Prostate gland (tissue), 2 donors: ENCODE data around the gene ERMP1. TPM values are rescaled to one million over a fixed set of nuclear protein-coding genes. Genes with fewer than 3 reads are reported as not detected.

ENCODE experiments used
- DNase-seq: peaks from one replicate; pipeline ENCODE4 v3.0.0-alpha.2; 2019; ENCODE audit warnings: low spot score
- H3K27ac ChIP-seq, 2 donors: fragments of 200-600 bp; sonication (generic); 2 replicates each; pipeline ENCODE4 v1.5.1; 2017 to 2019
- H3K27me3 ChIP-seq: fragments of 200-600 bp; sonication (generic); replicated peaks from 2 replicates; pipeline ENCODE4 v1.5.1; 2019; ENCODE audit not compliant: insufficient read depth
- H3K36me3 ChIP-seq, 2 donors: fragments of 200-600 bp; sonication (generic); 1 replicate in 1 of 2; 2 replicates in 1 of 2; pipeline versions ENCODE4 v1.5.1 to v1.8.1; 2017 to 2019
- H3K4me1 ChIP-seq: fragments of 200-600 bp; sonication (generic); replicated peaks from 2 replicates; pipeline ENCODE4 v1.5.1; 2019
- H3K4me3 ChIP-seq, 2 donors: fragments of 200-600 bp; sonication (generic); 2 replicates each; pipeline ENCODE4 v1.5.1; 2017 to 2019
- H3K9me3 ChIP-seq: fragments of 200-600 bp; sonication (generic); 2 replicates; pipeline ENCODE4 v1.5.1; 2017
- POLR2A ChIP-seq: fragments of 450-650 bp; IDR thresholded peaks from one replicate; pipeline ENCODE4 v1.6.1; 2016; ENCODE audit warnings: antibody characterized with exemption, mild to moderate bottlenecking
- POLR2AphosphoS5 ChIP-seq: sonication (generic); formaldehyde crosslinking; IDR thresholded peaks from one replicate; pipeline ENCODE4 v1.6.1; 2017; ENCODE audit warnings: antibody characterized with exemption
- WGBS: methylation state at CpG from one replicate; pipeline ENCODE4 v1.1.5; 2018; 5-methylcytosine and 5-hydroxymethylcytosine counted together
- intact Hi-C: fragments of 100-400 bp; cut with DNase I; formaldehyde crosslinking; loops from one replicate; pipeline ENCODE4 v1.14.2; 2022
- total RNA-seq, 2 donors: library from RNA; depleted of rRNA; stranded (reverse); fragments of >200 nt; gene quantifications; one replicate each; pipeline ENCODE4 v1.1.0, GENCODE V29; 2016
- TF ChIP-seq, protein P1 (sequence below), 4 experiments: fragments of 200-600 bp in 2 of 4; fragments of 450-650 bp in 2 of 4; sonication (generic) in 2 of 4; IDR thresholded peaks; 1 replicate in 3 of 4; 2 replicates in 1 of 4; pipeline ENCODE4 v1.5.1; 2016 to 2019; ENCODE audit warnings: antibody characterized with exemption in 4 of 4, mild to moderate bottlenecking in 2 of 4, moderate library complexity in 2 of 4

The ERMP1 gene
- total RNA-seq, 2 donors from 2014 or later = 21.7 to 24.7 TPM

DNA sequence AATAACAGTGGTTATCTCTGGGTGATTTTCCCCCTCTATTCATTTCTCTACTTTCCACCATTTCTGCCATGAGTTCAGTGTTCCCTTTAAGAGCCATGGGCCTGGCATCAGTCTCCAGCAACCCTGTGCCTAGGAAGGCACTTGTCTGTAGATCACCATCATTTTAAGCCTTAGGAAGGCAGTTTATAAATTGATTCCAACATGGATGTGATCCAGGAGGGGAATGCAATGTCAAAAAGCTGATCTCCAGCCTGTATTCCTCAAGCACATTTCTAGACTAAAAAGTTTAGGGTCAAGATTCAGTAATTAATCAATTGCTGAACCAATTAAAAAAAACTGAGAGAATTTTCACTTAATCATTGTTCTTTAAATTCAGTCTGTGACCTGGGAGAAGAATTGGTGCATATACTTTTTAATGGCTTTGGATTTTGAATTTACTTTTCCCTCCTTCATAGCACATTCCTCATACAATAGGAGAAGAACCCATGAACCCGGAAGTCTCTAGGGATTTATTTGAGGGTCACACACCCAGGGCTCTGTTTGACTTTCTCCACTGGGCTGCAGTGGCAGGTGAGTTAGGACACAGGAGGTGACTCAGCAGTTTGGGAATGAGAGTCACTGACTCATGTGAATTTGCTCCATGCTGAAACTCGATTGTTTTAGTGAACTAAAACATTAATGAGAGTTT lies 6.1 kb upstream of the ERMP1 start:
- 28% methylated on average over 2 of the region's 2 CpGs for WGBS
- H3K27ac ChIP-seq = no peak overlapping the region
- no peak overlapping the region for H3K4me3 ChIP-seq
- no peaks in the 10 kb centered on the region for H3K36me3 ChIP-seq
- no peaks in the 10 kb centered on the region for H3K27me3 ChIP-seq
- intact Hi-C loops = no loop called here
- H3K9me3 ChIP-seq = no peaks in the 10 kb centered on the region
- DNase-seq = no peak
- TF ChIP-seq, protein P1, sequence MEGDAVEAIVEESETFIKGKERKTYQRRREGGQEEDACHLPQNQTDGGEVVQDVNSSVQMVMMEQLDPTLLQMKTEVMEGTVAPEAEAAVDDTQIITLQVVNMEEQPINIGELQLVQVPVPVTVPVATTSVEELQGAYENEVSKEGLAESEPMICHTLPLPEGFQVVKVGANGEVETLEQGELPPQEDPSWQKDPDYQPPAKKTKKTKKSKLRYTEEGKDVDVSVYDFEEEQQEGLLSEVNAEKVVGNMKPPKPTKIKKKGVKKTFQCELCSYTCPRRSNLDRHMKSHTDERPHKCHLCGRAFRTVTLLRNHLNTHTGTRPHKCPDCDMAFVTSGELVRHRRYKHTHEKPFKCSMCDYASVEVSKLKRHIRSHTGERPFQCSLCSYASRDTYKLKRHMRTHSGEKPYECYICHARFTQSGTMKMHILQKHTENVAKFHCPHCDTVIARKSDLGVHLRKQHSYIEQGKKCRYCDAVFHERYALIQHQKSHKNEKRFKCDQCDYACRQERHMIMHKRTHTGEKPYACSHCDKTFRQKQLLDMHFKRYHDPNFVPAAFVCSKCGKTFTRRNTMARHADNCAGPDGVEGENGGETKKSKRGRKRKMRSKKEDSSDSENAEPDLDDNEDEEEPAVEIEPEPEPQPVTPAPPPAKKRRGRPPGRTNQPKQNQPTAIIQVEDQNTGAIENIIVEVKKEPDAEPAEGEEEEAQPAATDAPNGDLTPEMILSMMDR (IDR thresholded peaks at IDR 0.05) = no peak
- no peak for TF ChIP-seq POLR2AphosphoS5
- no peak for TF ChIP-seq POLR2A
- H3K4me1 ChIP-seq = no peaks in the 10 kb centered on the region

DNA sequence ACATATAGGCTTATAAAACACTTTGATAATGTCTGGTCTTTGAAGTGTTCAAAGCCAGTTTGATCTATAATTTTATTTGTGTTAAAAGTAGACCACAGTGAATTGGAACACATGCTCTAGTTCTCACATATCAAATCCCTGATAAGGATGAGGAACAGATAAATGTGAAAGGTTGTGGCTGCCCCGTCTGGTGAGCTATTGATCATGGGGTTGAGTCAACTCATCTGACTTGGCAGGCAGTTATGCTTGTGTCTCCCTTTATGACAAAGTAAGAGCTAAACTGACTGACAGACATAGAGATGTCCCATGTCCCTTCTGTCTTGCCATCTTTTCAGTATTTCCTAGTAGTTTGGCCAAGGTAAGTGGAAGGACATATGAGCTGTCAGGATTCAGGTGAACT lies 2.9 kb upstream of the ERMP1 start:
- no peak overlapping the region for H3K27ac ChIP-seq
- WGBS = 100% methylated on average over 1 of the region's 1 CpG
- H3K9me3 ChIP-seq = no peaks in the 10 kb centered on the region
- no peak for TF ChIP-seq POLR2AphosphoS5
- no peak for TF ChIP-seq POLR2A
- TF ChIP-seq, protein P1 (IDR thresholded peaks at IDR 0.05) = no peak
- intact Hi-C loops = no loop called here
- H3K36me3 ChIP-seq = no peaks in the 10 kb centered on the region
- no peak overlapping the region for H3K4me3 ChIP-seq
- H3K27me3 ChIP-seq = no peaks in the 10 kb centered on the region
- no peak for DNase-seq
- H3K4me1 ChIP-seq = no peaks in the 10 kb centered on the region

DNA sequence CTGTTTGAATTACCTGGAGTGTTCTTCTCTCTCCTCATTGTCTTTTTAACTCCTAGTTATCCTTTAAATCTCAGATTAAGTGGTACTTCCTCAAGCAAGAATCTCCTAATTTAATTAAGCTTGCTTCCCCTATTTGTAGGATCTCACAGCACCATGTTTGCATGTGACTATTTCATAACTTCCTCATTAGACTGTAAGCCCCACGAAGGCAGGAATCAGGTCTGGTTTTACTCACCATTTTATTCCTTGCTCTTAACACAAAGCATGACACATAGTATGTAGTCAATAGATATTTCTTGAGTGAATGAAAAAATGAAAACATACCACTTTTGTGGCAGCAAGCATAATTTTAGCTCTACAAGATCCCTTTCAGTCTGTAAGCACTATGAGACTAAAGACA lies 1.3 kb upstream of the ERMP1 start:
- no peak for DNase-seq
- Histone ChIP-seq H3K4me3 (no peak overlapping the region), H3K27me3 (no peaks in the 10 kb centered on the region), H3K9me3 (no peaks in the 10 kb centered on the region), H3K36me3 (no peaks in the 10 kb centered on the region), H3K4me1 (no peaks in the 10 kb centered on the region), H3K27ac (no peak overlapping the region)
- WGBS = 81% methylated on average over 1 of the region's 1 CpG
- TF ChIP-seq POLR2A = no peak
- TF ChIP-seq POLR2AphosphoS5 = no peak
- TF ChIP-seq, protein P1 (IDR thresholded peaks at IDR 0.05) = no peak
- intact Hi-C loops = no loop called here

DNA sequence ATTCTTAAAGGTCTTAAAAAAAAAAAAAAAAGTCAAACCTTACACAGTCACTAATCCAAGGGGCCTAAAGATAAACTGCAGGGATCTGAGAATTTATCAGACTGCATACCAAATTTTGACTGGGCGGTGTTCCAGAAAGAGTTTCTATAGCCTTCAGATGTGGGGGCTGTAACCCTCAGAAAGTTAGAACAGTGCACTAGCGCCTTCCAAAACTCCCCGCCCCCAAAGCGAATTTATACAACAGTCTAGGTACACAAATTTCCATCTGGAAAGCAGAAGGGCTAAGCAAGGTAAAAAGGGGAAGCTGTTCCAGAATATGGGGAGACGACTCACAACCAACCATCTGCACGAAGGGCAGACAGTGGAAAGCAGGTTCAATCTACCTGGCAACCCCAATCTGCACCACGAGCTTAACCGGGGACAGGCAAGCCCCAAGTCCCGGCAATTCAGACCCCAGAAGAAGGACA lies 813 bp downstream of the ERMP1 start:
- Histone ChIP-seq H3K36me3 (no peaks in the 10 kb centered on the region), H3K9me3 (no peaks in the 10 kb centered on the region), H3K4me1 (no peaks in the 10 kb centered on the region), H3K27ac (peak overlapping the region; percentile 81 to 85), H3K4me3 (peak overlapping the region; percentile 75 to 89), H3K27me3 (no peaks in the 10 kb centered on the region)
- intact Hi-C loops = no loop called here
- 3% methylated on average over 9 of the region's 9 CpGs for WGBS
- DNase-seq = no peak
- TF ChIP-seq POLR2AphosphoS5 (no peak), POLR2A (no peak)
- TF ChIP-seq, protein P1 (IDR thresholded peaks at IDR 0.05) = no peak
